ENCODE measurements around the gene SPSB2.

GRCh38 chr12:6869049-6870021, 3.8 kb downstream of the SPSB2 start:
- peak; percentile 94 for TF ChIP-seq CTCF (IDR thresholded peaks at IDR 0.05)
- TF ChIP-seq EZH2 (IDR thresholded peaks at IDR 0.05; ENCODE audit: borderline replicate concordance, insufficient read depth, low read depth, low read length, poor library complexity, severe bottlenecking): no peak

Data from B cell (primary cell).